NCI-H1694 (cell line): Measurements from ENCODE around the gene ZPLD1.

Source experiments
- DNase-seq: peaks from one replicate; lab custom pipeline; 2025; lab: John Stamatoyannopoulos, UW

ZPLD1 gene

DNA sequence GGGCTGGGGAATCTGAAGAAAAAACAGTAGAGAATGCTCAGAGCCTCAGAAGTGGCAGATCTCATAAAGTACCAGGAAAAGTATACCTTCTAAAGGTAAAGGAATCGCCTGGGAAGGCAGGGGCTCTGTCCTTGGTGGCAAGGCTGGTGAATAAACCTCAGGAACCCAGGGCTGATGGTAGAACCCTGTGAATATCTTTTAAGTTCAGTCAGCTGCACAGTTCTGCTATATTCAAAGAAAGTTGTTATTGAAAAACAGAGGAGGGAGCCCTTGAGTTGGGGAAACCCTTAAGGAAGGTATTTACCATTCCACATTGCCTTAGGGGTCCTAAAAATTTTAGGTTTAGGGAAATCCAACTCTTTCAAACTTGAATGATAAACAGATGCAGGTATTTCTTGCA lies 31.2 kb downstream of the ZPLD1 start:
- DNase-seq, result no peak

DNA sequence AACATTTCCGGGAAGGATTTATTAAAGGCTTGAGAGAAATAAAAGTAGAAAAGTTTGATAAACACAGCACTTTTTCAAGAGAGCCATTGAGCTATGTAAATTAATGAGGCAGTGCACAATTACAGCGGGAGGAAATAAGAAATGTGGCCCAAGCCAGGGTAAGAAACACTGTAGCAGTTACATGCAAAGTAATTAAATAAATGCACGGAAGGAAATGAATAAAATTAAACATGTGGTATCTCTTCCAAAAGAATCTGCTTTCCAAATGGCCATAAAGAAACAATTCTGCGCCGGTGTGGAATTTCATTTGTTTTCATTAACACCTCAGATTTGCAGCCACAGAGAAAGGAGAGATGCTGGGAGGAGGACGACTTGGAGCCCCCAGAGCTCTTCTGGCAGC lies 35.3 kb downstream of the ZPLD1 start:
- no peak for DNase-seq

DNA sequence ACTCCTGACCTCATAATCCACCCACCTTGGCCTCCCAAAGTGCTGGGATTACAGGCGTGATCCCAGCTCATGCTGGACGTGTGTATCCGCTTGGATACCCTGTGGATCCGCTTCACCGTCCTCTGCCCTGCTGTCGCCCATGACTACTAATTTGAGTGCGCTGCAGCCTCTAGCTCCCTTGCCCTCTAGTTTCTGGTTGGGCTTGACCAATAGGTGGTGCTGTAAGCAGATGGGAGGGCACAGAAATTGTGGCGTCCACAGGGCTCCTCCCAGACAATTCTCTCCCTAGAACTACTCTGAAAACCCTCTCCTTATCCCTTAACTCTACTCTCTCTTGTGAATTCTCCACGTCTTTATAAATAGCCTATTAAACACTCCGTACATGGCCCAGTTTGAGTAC lies 36.2 kb downstream of the ZPLD1 start:
- no peak for DNase-seq

- no peak for DNase-seq
Observed at GRCh38 chr3:102471491-102471890, 36.7 kb downstream of the ZPLD1 start.

DNA sequence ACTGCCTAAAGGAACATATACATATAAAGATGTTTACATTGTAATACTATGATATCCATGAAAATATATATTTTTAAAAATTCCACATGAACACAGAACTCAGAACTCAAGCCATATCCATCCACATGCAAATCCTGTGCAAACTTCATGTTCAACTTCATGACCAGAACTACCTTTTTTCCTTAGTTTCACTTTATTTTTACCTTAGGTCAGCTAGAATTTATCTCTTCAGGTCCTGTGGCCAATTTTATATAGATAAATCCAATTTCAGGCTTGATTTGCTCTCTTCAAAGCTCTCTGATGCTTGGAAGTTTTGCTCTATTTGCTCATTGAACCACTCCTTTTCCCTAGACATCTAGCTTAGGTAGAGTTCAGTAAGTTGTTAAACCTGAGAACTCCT lies 38.8 kb downstream of the ZPLD1 start:
- no peak for DNase-seq

- DNase-seq, result no peak
Observed at GRCh38 chr3:102474207-102474606, 39.4 kb downstream of the ZPLD1 start.

DNA sequence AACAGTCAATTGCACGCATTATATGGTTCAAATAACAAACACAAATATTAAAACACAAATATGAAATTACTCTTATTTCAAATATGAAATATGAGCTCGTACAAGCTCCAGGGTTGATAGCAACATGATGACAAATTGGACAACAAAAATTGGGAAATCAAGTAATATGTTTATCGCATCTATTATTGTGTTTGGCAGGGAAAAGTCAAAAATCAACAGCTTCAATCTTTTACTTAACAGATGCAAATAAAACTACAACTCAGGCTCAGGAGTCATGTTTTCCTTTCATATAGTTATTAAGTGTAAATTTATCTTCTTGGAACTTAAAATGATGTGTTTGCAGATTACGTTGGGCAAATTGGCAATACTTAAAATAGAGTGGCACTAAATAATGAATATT lies 41.4 kb downstream of the ZPLD1 start:
- DNase-seq, result no peak

- no peak for DNase-seq
Observed at GRCh38 chr3:102478160-102478559, 43.3 kb downstream of the ZPLD1 start.

GRCh38 chr3:102480139-102480538 lies 45.3 kb downstream of the ZPLD1 start:
- no peak for DNase-seq

GRCh38 chr3:102481050-102481449 lies 46.2 kb downstream of the ZPLD1 start:
- DNase-seq, result no peak

GRCh38 chr3:102483556-102483955 lies 48.7 kb downstream of the ZPLD1 start:
- DNase-seq, result no peak

DNA sequence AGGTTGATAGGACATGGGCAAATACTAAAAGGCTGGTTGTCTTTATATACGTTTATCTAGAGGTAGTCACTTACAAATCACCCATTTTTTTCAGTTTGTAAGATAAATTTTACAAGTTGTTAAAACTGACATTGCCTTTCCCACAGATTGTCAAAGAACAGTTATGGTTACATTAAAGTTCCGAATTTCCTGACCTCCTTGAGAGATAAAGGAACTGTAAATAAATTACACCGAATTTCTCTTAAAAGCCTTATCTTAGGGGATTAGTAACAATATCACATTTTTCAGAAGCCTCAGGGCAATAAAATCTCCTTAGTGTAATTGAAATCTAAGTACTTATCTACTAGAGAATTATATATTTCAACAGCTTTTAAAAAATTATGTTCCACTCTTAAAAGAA lies 49.5 kb downstream of the ZPLD1 start:
- DNase-seq, result no peak

- DNase-seq, result no peak
Observed at GRCh38 chr3:102485701-102486100, 50.9 kb downstream of the ZPLD1 start.

- DNase-seq, result no peak
Observed at GRCh38 chr3:102488331-102488730, 53.5 kb downstream of the ZPLD1 start.

DNA sequence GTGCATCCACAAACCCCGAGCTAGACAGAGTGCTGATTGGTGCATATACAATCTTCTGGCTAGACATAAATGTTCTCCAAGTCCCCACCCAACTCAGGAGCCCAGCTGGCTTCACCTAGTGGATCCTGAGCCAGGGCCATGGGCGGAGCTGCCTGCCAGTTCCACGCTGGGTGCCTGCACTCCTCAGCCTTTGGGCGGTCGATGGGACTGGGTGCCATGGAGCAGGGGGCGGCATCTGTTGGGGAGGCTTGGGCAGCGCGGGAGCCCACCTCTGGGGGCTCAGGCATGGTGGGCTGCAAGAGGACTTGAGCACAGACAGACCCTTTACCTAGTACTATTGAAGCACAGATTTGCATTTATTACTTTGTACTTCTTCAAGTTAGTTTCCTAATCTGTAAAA lies 57.5 kb downstream of the ZPLD1 start:
- DNase-seq, result no peak

- DNase-seq, result no peak
Observed at GRCh38 chr3:102497571-102497970, 62.8 kb downstream of the ZPLD1 start.

- DNase-seq, result no peak
Observed at GRCh38 chr3:102505542-102505941, 70.7 kb downstream of the ZPLD1 start.

GRCh38 chr3:102510663-102511062 lies 75.8 kb downstream of the ZPLD1 start:
- DNase-seq, result no peak

DNA sequence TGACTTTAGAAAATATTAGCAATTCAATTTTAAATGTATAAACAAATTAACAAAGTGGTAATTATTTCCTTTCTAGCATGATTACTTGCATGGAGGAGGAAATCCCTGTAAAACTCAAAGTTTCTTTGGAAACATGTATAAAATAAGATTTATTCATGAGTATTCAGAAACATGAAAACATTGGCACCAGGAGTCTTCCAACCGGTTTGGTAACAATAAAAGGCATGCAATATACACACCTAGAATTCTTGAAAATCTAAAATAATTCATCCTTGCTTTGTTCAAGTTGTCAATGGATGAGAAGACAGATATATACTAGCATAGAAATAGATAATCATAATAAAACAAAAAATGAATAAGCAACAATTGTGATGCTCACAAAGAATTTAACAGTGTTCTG lies 76.4 kb downstream of the ZPLD1 start:
- DNase-seq, result no peak

- no peak for DNase-seq
Observed at GRCh38 chr3:102511639-102512038, 76.8 kb downstream of the ZPLD1 start.

DNA sequence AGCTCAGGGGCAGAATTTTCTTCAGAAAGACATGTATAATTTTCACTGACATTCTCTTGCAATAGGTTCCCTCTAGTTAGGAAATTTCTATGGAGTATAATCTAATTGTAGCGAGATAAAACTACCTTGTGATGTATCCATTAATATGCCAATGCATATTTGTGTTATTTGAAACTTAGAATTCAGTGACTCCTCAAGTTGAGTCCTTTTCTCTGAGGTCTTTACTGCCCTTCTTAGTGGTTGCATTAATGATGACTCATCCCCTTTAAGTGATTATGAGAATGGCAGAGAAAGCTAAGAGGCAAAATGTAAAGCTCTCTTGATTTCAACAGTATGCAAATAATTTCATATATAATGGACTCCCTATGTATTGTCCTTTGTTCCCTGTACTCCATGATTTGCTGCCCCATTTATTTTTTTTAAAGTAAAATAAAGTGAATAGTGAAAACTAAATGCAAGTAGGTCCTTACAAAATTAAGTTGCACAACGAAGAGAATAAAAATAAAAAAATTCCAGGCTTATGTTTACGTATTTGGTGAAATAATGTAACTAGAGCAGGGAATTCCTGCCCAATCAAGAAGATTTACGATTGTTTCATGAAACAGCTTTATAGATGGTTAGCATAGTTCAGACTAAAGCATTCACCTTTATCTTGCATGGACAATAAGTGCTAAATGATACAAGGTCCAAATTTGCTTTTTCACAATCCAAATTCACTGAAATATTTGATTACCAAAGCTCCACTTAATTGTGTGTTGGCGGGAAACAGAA lies 78.1 kb downstream of the ZPLD1 start:
- DNase-seq, result no peak

DNA sequence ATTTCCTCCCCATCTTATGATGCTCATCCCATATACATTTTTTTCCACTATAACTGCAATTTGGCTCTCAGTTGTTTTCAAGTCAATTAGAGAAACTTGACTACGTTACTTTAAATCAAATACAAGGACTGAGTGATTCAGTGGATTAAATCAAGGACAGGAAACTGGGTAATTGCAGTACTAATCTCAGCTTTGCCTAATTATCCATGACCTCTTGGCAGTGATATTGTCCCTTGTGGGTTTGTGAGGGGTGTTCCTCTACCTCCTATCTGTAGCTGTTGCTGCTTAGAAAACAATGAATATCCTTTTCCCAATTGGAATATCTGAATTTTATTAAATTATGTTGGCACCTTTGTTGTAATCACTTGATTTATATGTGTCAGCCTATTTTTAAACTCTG lies 79.4 kb downstream of the ZPLD1 start:
- no peak for DNase-seq

- no peak for DNase-seq
Observed at GRCh38 chr3:102521246-102521645, 86.4 kb downstream of the ZPLD1 start.

DNA sequence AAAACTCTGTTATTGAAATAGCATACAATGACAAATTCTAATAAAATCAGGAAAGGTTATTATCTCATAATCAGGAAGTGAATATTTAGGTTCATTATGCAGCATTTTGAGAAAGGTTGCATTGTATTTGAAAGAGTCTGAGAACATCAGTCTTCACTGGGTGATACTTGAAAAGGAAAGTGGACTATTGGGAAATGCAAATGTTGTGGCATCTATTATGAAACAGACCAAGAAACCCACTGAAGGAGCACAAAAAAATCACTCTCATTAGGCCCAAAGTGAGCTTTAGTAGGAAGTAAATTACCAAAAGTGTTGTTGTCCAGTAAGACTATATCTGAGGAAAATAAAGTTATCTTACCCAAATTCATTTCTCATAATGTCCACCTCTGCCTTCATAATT lies 90.8 kb downstream of the ZPLD1 start:
- DNase-seq, result no peak
